Smooth muscle cell (in vitro differentiated cells): ENCODE measurements around the gene ABHD5. TPM values are rescaled to one million over a fixed set of nuclear protein-coding genes. Genes with fewer than 3 reads are reported as not detected.

Source experiments
- DNase-seq: peaks from one replicate; lab custom pipeline; 2025; ENCODE audit not compliant: unreplicated experiment; lab: John Stamatoyannopoulos, UW
- H2AFZ ChIP-seq: fragments of 200-600 bp; sonication (generic); 2 replicates; pipeline ENCODE4 v1.6.0; 2016; ENCODE audit warnings: antibody characterized with exemption, low read depth, mild to moderate bottlenecking
- H3F3A ChIP-seq: fragments of 200-600 bp; sonication (generic); 2 replicates; pipeline ENCODE4 v1.6.0; 2017; ENCODE audit warnings: antibody characterized with exemption, low read depth
- H3K27ac ChIP-seq: fragments of 200-600 bp; sonication (generic); 2 replicates; pipeline ENCODE4 v1.5.1; 2016; ENCODE audit warnings: low read depth, mild to moderate bottlenecking
- H3K27me3 ChIP-seq: fragments of 200-600 bp; sonication (generic); 2 replicates; pipeline ENCODE4 v1.6.1; 2016; ENCODE audit warnings: low read depth, mild to moderate bottlenecking
- H3K36me3 ChIP-seq: fragments of 200-600 bp; sonication (generic); 2 replicates; pipeline ENCODE4 v1.5.1; 2016; ENCODE audit warnings: low read depth
- H3K4me1 ChIP-seq: fragments of 200-600 bp; sonication (generic); 2 replicates; pipeline ENCODE4 v1.5.1; 2016; ENCODE audit warnings: low read depth
- H3K4me2 ChIP-seq: fragments of 200-600 bp; sonication (generic); 2 replicates; pipeline ENCODE4 v1.6.0; 2016; ENCODE audit warnings: mild to moderate bottlenecking
- H3K4me3 ChIP-seq: fragments of 200-600 bp; sonication (generic); 2 replicates; pipeline ENCODE4 v1.5.1; 2016; ENCODE audit warnings: mild to moderate bottlenecking
- H3K79me2 ChIP-seq: fragments of 200-600 bp; sonication (generic); 2 replicates; pipeline ENCODE4 v1.6.0; 2016; ENCODE audit warnings: low read depth, mild to moderate bottlenecking
- H3K9ac ChIP-seq: fragments of 200-600 bp; sonication (generic); 2 replicates; pipeline ENCODE4 v1.6.0; 2016; ENCODE audit warnings: low read depth
- H3K9me3 ChIP-seq: fragments of 200-600 bp; sonication (generic); replicated peaks from 2 replicates; pipeline ENCODE4 v1.5.1; 2016; ENCODE audit warnings: low read depth
- H4K20me1 ChIP-seq: fragments of 200-600 bp; sonication (generic); 2 replicates; pipeline ENCODE4 v1.6.0; 2016; ENCODE audit warnings: low read depth
- WGBS: methylation state at CpG from one replicate; pipeline ENCODE4 v1.1.7; 2016; ENCODE audit warnings: low lambda C conversion rate; 5-methylcytosine and 5-hydroxymethylcytosine counted together
- polyA plus RNA-seq: library from polyadenylated mRNA; unstranded; fragments of >200 nt; fragmentation: Nextera tagmentation; extraction: Ambion mirVana; gene quantifications from 2 replicates; pipeline ENCODE4 v1.2.1, GENCODE V29; 2016
- total RNA-seq: library from RNA; depleted of rRNA; stranded (reverse); fragments of >200 nt; gene quantifications from 2 replicates; pipeline ENCODE4 v1.2.3, GENCODE V29; 2014
- TF ChIP-seq, protein P1 (sequence below): fragments of 200-600 bp; sonication (generic); IDR thresholded peaks from 2 replicates; pipeline ENCODE4 v1.5.1; 2017; ENCODE audit warnings: borderline replicate concordance, mild to moderate bottlenecking, antibody characterized with exemption; ENCODE audit not compliant: insufficient read depth, poor library complexity, severe bottlenecking

Gene ABHD5
- total and polyA plus RNA-seq, 2 experiments from 2014 or later, result 8.6 to 9.3 TPM

DNA sequence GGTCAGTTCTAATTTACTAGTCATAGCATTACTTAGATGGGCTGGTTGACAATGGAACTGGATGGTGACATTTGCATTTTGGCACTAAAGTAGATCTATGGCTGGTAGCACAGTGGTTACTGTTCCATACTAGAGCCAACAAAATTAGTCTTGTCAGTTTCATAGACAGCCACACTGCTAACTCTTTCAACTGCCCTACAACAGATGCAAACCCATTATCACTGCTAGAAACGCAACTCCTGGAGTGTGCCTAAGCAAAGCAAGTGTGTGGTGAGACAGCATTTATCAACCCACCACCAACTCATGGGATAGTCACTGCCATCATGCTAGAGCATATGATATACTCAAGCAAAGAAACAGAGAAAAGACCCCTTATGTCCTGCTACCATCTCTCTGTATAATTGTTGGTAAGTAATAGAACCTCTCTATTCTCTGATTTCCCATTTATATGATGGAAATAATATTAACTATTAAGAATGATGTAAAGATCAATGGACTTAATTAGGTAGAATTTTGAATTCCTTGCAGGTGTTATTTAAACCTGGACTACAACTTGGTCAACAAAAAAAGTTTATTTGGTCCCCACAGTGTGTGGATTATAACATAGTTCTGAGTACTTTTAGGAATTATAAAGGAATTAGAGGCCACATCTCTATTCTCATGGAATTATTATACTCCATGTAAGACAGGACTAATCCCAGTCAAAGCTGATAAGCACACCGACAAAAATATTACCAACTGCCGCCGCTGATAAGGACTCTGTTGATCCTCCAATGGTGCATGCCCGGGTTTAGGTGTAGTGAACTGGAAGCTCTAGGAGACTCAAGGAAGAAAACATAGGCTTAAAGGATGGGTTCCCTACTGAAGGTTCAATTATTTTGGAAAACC, 19.9 kb upstream of the ABHD5 start:
- TF ChIP-seq, protein P1, sequence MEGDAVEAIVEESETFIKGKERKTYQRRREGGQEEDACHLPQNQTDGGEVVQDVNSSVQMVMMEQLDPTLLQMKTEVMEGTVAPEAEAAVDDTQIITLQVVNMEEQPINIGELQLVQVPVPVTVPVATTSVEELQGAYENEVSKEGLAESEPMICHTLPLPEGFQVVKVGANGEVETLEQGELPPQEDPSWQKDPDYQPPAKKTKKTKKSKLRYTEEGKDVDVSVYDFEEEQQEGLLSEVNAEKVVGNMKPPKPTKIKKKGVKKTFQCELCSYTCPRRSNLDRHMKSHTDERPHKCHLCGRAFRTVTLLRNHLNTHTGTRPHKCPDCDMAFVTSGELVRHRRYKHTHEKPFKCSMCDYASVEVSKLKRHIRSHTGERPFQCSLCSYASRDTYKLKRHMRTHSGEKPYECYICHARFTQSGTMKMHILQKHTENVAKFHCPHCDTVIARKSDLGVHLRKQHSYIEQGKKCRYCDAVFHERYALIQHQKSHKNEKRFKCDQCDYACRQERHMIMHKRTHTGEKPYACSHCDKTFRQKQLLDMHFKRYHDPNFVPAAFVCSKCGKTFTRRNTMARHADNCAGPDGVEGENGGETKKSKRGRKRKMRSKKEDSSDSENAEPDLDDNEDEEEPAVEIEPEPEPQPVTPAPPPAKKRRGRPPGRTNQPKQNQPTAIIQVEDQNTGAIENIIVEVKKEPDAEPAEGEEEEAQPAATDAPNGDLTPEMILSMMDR, result no peak
- Histone ChIP-seq H3K9ac (no peak overlapping the region), H4K20me1 (no peaks in the 10 kb centered on the region), H3K4me3 (no peak overlapping the region), H3K79me2 (no peaks in the 10 kb centered on the region), H3K4me1 (peaks cover 8% of the 10 kb centered on the region), H2AFZ (no peak overlapping the region), H3K36me3 (no peaks in the 10 kb centered on the region), H3K4me2 (no peak overlapping the region), H3K27ac (no peak overlapping the region), H3K27me3 (no peaks in the 10 kb centered on the region), H3K9me3 (no peaks in the 10 kb centered on the region), H3F3A (no peaks in the 10 kb centered on the region)
- WGBS, result 95% methylated on average over 5 of the region's 5 CpGs
- DNase-seq, result no peak

- TF ChIP-seq, protein P1, result no peak
- H3K27ac ChIP-seq, result no peak overlapping the region
- no peaks in the 10 kb centered on the region for H3K27me3 ChIP-seq
- no peaks in the 10 kb centered on the region for H3K9me3 ChIP-seq
- DNase-seq, result no peak
- H3K4me1 ChIP-seq, result no peaks in the 10 kb centered on the region
- no peak overlapping the region for H2AFZ ChIP-seq
- no peaks in the 10 kb centered on the region for H4K20me1 ChIP-seq
- H3K4me2 ChIP-seq, result no peak overlapping the region
- no peak overlapping the region for H3K4me3 ChIP-seq
- no peak overlapping the region for H3K9ac ChIP-seq
- 81% methylated on average over 3 of the region's 3 CpGs for WGBS
- no peaks in the 10 kb centered on the region for H3F3A ChIP-seq
- H3K36me3 ChIP-seq, result no peaks in the 10 kb centered on the region
- no peaks in the 10 kb centered on the region for H3K79me2 ChIP-seq
Measured at GRCh38 chr3:43674345-43675085, 16.2 kb upstream of the ABHD5 start.

- no peak for DNase-seq
- Histone ChIP-seq H3K4me3 (no peak overlapping the region), H3K4me2 (no peak overlapping the region), H3K9ac (no peak overlapping the region), H3K79me2 (no peaks in the 10 kb centered on the region), H3K4me1 (no peaks in the 10 kb centered on the region), H2AFZ (no peak overlapping the region), H3F3A (no peaks in the 10 kb centered on the region), H3K27ac (no peak overlapping the region), H3K27me3 (no peaks in the 10 kb centered on the region), H3K9me3 (no peaks in the 10 kb centered on the region), H4K20me1 (no peaks in the 10 kb centered on the region), H3K36me3 (no peaks in the 10 kb centered on the region)
- TF ChIP-seq, protein P1, result no peak
Measured at GRCh38 chr3:43675593-43675992, 15.1 kb upstream of the ABHD5 start.
